ENCODE data around the gene PARP1. TPM values are rescaled to one million over a fixed set of nuclear protein-coding genes. Genes with fewer than 3 reads are reported as not detected.
A peak's percentile ranks its signal among the peaks of the same experiment; 100 is the strongest.

Gene PARP1
- total RNA-seq, 1 experiment from 2014 or later = 235 TPM

DNA sequence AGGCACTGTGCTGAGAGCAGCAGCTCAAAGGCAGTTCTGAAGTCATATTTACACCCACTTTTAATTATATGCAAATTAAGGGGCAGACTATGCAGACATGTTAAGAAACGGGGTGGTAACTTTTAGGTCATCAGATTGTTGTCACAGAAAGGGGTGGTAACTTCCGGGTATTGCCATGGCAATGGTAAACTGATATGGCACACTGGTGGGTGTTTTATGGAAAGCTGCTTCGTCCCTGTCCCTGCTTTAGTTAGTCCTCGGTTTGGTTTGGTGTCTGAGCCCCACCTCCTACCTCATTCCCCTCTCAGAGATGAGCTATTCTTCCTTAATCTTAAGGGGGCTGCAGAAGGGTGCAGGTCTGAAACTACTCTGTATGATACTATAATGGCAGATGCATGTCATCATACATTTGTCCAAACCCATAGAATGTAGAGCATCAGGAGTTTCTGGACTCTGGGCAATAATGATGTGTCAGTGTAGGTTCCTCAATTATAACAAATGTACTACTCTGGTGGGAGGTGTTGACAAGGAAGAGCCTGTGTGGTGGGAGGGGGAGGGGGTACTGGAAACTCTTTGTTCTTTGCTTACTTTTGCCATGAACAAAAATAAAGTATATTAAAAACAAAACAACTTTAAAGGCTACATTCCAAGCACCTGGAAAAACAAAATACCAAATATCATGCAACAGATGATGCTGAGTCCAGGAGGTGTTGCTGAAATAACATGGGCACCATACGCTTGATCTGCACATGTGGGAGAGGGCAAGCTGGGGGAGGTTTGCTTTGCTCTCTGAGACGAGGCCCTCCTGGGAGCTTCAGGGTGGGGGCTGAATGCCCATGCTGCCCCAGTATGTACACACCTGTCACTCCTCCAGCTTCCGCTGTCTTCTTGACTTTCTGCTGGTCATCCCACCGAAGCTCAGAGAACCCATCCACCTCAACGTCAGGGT lies 6.3 kb downstream of the PARP1 start:
- H3K36me3 Mint-ChIP-seq (ENCODE audit: insufficient read depth, unreplicated experiment) = peaks cover 63% of the 10 kb centered on the region
- peaks cover 33% of the 10 kb centered on the region for H3K4me1 Mint-ChIP-seq (ENCODE audit: insufficient read depth, unreplicated experiment)
- intact Hi-C loops (cut with micrococcal nuclease) = loop anchor here (10.0 kb wide), 1 partner anchor 337 kb away; the partner anchor contains the start of gene H3-3A
- peak overlapping the region; percentile 27 for H3K27ac Mint-ChIP-seq (ENCODE audit: low read depth, unreplicated experiment)
- ChIA-PET POLR2A (interaction anchor here (0.7 to 1.1 kb wide), 2 partner anchors 10 to 318 kb away, joined by 3 to 4 read pairs; no protein-coding TSS in a partner anchor), CTCF (interaction anchor here (0.5 to 9.8 kb wide), 8 partner anchors 12 to 338 kb away, joined by 3 to 113 read pairs (median 3); no protein-coding TSS in a partner anchor)
- no peak overlapping the region for H3K4me3 Mint-ChIP-seq (ENCODE audit: unreplicated experiment)
- no peaks in the 10 kb centered on the region for H3K9me3 Mint-ChIP-seq (ENCODE audit: unreplicated experiment)
- H3K27me3 Mint-ChIP-seq (ENCODE audit: insufficient read depth, unreplicated experiment) = no peaks in the 10 kb centered on the region
- no TSS peak for BruUV-seq (replicated peaks)
- no peak for DNase-seq (ENCODE audit: unreplicated experiment)
- TF ChIP-seq, protein P1, sequence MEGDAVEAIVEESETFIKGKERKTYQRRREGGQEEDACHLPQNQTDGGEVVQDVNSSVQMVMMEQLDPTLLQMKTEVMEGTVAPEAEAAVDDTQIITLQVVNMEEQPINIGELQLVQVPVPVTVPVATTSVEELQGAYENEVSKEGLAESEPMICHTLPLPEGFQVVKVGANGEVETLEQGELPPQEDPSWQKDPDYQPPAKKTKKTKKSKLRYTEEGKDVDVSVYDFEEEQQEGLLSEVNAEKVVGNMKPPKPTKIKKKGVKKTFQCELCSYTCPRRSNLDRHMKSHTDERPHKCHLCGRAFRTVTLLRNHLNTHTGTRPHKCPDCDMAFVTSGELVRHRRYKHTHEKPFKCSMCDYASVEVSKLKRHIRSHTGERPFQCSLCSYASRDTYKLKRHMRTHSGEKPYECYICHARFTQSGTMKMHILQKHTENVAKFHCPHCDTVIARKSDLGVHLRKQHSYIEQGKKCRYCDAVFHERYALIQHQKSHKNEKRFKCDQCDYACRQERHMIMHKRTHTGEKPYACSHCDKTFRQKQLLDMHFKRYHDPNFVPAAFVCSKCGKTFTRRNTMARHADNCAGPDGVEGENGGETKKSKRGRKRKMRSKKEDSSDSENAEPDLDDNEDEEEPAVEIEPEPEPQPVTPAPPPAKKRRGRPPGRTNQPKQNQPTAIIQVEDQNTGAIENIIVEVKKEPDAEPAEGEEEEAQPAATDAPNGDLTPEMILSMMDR (IDR thresholded peaks at IDR 0.05; ENCODE audit: unreplicated experiment) = no peak

GRCh38 chr1:226400519-226401354 lies 7.2 kb downstream of the PARP1 start:
- Mint-ChIP-seq H3K27me3 (ENCODE audit: insufficient read depth, unreplicated experiment) (no peaks in the 10 kb centered on the region), H3K4me3 (ENCODE audit: unreplicated experiment) (no peak overlapping the region), H3K4me1 (ENCODE audit: insufficient read depth, unreplicated experiment) (peaks cover 24% of the 10 kb centered on the region), H3K36me3 (ENCODE audit: insufficient read depth, unreplicated experiment) (peaks cover 72% of the 10 kb centered on the region), H3K27ac (ENCODE audit: low read depth, unreplicated experiment) (peak overlapping the region; percentile 27), H3K9me3 (ENCODE audit: unreplicated experiment) (no peaks in the 10 kb centered on the region)
- DNase-seq (ENCODE audit: unreplicated experiment) = no peak
- CTCF ChIA-PET = interaction anchor here (0.5 to 9.8 kb wide), 5 partner anchors 22 to 337 kb away, joined by 3 to 113 read pairs (median 3); no protein-coding TSS in a partner anchor
- TF ChIP-seq, protein P1 (IDR thresholded peaks at IDR 0.05; ENCODE audit: unreplicated experiment) = no peak
- POLR2A ChIA-PET = interaction anchor here (1.1 to 3.9 kb wide), 2 partner anchors 6 to 9 kb away, joined by 3 to 24 read pairs; partner anchors contain the start of gene PARP1
- intact Hi-C loops (cut with micrococcal nuclease) = loop anchor here (10.0 kb wide), 1 partner anchor 336 kb away; the partner anchor contains the start of gene H3-3A
- no TSS peak for BruUV-seq (replicated peaks)

DNA sequence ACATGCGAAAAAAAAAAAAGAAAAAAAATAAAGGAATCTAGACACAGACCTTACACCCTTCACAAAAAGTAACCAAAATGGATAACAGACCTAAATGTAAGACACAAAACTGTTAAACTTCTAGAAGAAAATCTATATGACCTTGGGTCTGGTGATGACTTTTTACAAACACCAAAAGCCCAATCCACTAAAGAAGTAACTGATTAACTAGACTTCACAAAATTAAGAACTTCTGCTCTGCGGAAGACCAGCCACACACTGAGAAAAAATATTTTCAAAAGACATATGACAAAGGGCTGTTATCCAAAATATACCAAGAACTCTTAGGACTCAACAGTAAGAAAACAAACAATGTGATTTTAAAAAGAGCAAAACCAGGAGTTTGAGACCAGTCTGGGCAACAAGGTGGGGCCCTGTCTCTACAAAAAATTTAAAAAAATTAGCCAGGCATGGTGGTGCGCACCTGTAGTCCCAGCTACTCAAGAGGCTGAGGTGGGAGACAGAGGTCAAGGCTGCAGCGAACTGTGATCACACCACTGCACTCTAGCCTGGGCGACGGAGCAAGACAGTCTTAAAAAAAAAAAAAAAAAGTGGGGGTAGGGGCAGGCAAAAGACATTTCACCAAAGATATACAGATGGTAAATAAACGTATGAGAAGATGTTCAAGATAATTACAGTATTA lies 9.8 kb downstream of the PARP1 start:
- no peak for DNase-seq (ENCODE audit: unreplicated experiment)
- BruUV-seq (replicated peaks) = no TSS peak
- Mint-ChIP-seq H3K9me3 (ENCODE audit: unreplicated experiment) (no peaks in the 10 kb centered on the region), H3K27ac (ENCODE audit: low read depth, unreplicated experiment) (no peak overlapping the region), H3K4me3 (ENCODE audit: unreplicated experiment) (no peak overlapping the region), H3K36me3 (ENCODE audit: insufficient read depth, unreplicated experiment) (peaks cover 88% of the 10 kb centered on the region), H3K27me3 (ENCODE audit: insufficient read depth, unreplicated experiment) (no peaks in the 10 kb centered on the region), H3K4me1 (ENCODE audit: insufficient read depth, unreplicated experiment) (no peaks in the 10 kb centered on the region)
- CTCF ChIA-PET = interaction anchor here (0.5 to 2.8 kb wide), 7 partner anchors 9 to 1054 kb away, joined by 3 to 17 read pairs (median 3); partner anchors contain the start of gene PARP1
- intact Hi-C loops (cut with micrococcal nuclease) = no loop called here
- TF ChIP-seq, protein P1 (IDR thresholded peaks at IDR 0.05; ENCODE audit: unreplicated experiment) = no peak
- POLR2A ChIA-PET = interaction anchor here (0.6 to 3.9 kb wide), 2 partner anchors 9 to 73 kb away, joined by 3 to 24 read pairs; partner anchors contain the start of gene PARP1

Data from MCF 10A (cell line).